Mucosa of descending colon (tissue), 3 donors: ENCODE results near the gene C1orf141. TPM values are rescaled to one million over a fixed set of nuclear protein-coding genes. Genes with fewer than 3 reads are reported as not detected.

Source experiments
- ATAC-seq: fragments of 200-7000 bp; cut with Tn5 transposase; one replicate; pipeline ENCODE4 v1.9.1; 2020; ENCODE audit warnings: mild to moderate bottlenecking, moderate library complexity
- DNase-seq, 3 donors: peaks; one replicate each; pipeline ENCODE4 v3.0.0-alpha.2; 2020
- H3K36me3 ChIP-seq: fragments of 200-600 bp; one replicate; pipeline ENCODE4 v1.8.0; 2021; ENCODE audit warnings: low read depth, mild to moderate bottlenecking
- H3K4me1 ChIP-seq: fragments of 200-600 bp; one replicate; pipeline ENCODE4 v1.8.0; 2021; ENCODE audit warnings: low read depth, mild to moderate bottlenecking
- H3K4me3 ChIP-seq: fragments of 200-600 bp; one replicate; pipeline ENCODE4 v1.8.0; 2021; ENCODE audit warnings: mild to moderate bottlenecking
- H3K9me3 ChIP-seq: fragments of 200-600 bp; one replicate; pipeline ENCODE4 v1.8.0; 2021; ENCODE audit warnings: mild to moderate bottlenecking
- intact Hi-C, 2 donors: fragments of 100-400 bp; cut with DNase I in 1 of 2; cut with micrococcal nuclease in 1 of 2; formaldehyde crosslinking; loops; one replicate each; pipeline versions ENCODE4 v1.11.0 to v1.11.1; 2022; cut with DNase I, micrococcal nuclease
- long read RNA-seq, 2 donors: library from polyadenylated mRNA; unstranded; transcript quantifications; one replicate each; pipeline ENCODE4 v2.0.0, GENCODE V29; 2019 to 2021
- total RNA-seq, 3 donors: library from RNA; stranded (reverse); fragmentation: NEBNext Ultra II Directional in 2 of 3; extraction: Animal tissue kit (Norgen Biotek cat#: 25700) in 2 of 3; gene quantifications; one replicate each; pipeline versions ENCODE4 v1.2.1 to v1.2.4, GENCODE V29; 2021 to 2023
- TF ChIP-seq, protein P1 (sequence below): fragments of 200-600 bp; IDR thresholded peaks from one replicate; pipeline ENCODE4 v1.8.0; 2022; ENCODE audit warnings: antibody characterized with exemption, mild to moderate bottlenecking
- donor health status: DM: no; HTN: no; CAD: no; lungs with moderate emphysema.
- donor health status: DM: no; HTN: no; CAD: no.
- donor health status: DM: no; HTN: yes; CAD: no.

Gene C1orf141
- not detected for total RNA-seq
- long read RNA-seq, donor 1, partial matches to known transcripts, result 0 of 1 reads
- long read RNA-seq, donor 1, other reads (novel, unspliced or antisense), result 1 of 1 reads
- long read RNA-seq, donor 2, result 0 reads

DNA sequence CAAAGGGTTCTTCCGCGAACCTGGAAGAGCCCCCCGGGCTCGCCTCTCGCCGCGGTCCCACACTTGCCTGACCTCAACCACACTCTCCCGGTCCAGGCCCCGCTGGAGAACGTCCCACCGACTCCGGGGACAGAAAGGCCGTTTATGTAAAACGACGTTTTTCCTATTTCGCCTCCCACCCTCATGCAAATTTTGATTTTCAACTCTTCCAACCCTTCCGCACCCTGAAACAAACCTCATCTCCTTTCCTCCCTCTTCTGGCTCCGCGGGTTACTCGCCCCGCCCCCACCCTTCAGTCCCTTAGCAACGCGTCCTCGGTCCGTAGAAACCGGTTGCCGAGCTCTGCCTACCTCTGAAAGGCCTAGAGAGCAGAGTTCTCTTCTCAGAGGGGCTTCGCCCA lies at the start of gene C1orf141:
TSS of gene C1orf141 (minus strand) at position 276 of the 400 bp plus-strand sequence. CDS start 7,730 bp downstream, outside the sequence.
- Histone ChIP-seq H3K9me3 (no peaks in the 10 kb centered on the region), H3K4me1 (peaks cover 26% of the 10 kb centered on the region), H3K4me3 (no peak within 1 kb of the TSS), H3K36me3 (no peaks in the 10 kb centered on the region)
- intact Hi-C loops, result no loop called here
- no peak for ATAC-seq
- TF ChIP-seq, protein P1, sequence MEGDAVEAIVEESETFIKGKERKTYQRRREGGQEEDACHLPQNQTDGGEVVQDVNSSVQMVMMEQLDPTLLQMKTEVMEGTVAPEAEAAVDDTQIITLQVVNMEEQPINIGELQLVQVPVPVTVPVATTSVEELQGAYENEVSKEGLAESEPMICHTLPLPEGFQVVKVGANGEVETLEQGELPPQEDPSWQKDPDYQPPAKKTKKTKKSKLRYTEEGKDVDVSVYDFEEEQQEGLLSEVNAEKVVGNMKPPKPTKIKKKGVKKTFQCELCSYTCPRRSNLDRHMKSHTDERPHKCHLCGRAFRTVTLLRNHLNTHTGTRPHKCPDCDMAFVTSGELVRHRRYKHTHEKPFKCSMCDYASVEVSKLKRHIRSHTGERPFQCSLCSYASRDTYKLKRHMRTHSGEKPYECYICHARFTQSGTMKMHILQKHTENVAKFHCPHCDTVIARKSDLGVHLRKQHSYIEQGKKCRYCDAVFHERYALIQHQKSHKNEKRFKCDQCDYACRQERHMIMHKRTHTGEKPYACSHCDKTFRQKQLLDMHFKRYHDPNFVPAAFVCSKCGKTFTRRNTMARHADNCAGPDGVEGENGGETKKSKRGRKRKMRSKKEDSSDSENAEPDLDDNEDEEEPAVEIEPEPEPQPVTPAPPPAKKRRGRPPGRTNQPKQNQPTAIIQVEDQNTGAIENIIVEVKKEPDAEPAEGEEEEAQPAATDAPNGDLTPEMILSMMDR, result no peak
- DNase-seq, result peak in 1 of 3 donors; percentile 33

DNA sequence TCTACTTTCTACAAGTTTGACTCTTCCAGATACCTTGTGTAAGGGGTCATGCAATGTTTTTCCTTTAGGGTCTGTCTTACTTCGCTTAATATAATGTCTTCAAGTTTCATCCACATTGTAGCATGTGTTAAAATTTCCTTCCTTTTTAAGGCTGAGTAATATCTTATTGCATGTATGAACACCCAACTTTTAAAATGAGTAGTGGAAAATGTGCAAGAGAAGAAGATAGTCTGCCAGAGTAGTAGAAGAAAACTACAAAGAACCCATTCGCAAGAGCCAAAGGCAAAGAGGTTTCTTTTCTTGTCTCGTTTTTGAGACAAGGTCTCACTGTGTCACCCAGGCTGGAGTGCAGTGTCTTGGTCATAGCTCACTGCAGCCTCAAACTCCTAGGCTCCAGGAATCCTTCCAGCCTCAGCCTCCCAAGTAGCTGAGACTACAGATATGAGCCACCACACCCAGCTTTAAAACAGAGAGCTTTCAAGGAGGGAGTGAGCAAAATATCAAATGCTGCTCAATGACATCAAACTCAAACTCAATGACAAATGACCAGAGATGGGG lies 40.8 kb upstream of the C1orf141 start:
- TF ChIP-seq, protein P1, result no peak
- no peaks in the 10 kb centered on the region for H3K9me3 ChIP-seq
- no peaks in the 10 kb centered on the region for H3K36me3 ChIP-seq
- no peak overlapping the region for H3K4me3 ChIP-seq
- intact Hi-C loops, result no loop called here
- ATAC-seq (no peak), DNase-seq (no peak)
- H3K4me1 ChIP-seq, result no peaks in the 10 kb centered on the region

DNA sequence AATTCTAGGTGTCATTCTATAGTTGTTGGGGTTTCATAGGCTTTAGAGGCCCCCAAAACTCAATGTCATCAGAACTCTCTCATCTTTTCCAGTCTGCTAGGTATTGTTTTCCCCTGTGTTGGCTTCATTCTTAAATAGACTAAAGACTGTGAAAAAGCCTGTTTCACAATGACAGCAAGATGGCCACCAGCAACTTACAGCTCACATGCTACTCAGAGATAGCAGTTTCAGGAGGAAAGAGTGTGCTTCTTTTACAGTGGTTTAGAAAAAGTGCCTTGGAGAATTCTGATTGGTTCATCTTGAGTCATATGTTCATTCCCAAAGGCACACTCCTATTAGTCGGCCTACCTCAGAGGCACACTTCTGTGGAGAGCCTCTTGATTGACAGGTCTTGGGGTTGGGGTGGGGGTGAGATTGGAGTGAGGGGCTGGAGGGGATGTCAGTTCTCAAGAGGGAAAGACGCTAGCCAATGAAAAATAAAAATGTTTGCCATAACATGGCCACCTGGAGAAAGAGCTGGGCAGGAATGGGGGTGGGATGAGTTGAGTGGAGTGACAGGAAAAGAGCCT lies 40.0 kb upstream of the C1orf141 start:
- Histone ChIP-seq H3K4me1 (no peaks in the 10 kb centered on the region), H3K36me3 (no peaks in the 10 kb centered on the region), H3K4me3 (no peak overlapping the region), H3K9me3 (no peaks in the 10 kb centered on the region)
- TF ChIP-seq, protein P1, result no peak
- intact Hi-C loops, result no loop called here
- no peak for ATAC-seq
- DNase-seq, result no peak

DNA sequence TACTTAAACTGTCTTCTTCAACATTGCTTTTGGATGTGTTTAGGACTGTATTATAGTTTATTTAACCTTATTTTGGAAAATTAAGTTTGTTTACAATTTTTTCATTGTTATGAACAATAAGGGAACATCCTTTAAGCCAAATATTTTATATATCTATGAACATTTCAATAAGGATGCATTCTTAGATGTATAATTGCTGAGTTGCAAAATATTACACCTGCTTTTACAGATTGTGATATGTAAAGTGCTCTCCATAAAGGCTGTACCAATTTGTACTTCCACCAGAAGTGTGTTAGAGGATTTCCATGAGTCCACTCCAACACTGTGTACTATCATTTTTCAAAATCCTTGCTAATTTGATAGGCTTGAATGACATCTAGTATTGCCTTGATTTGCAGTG lies 39.2 kb upstream of the C1orf141 start:
- no peaks in the 10 kb centered on the region for H3K36me3 ChIP-seq
- DNase-seq, result no peak
- no peak overlapping the region for H3K4me3 ChIP-seq
- no peaks in the 10 kb centered on the region for H3K4me1 ChIP-seq
- ATAC-seq, result no peak
- intact Hi-C loops, result no loop called here
- TF ChIP-seq, protein P1, result no peak
- H3K9me3 ChIP-seq, result no peaks in the 10 kb centered on the region

DNA sequence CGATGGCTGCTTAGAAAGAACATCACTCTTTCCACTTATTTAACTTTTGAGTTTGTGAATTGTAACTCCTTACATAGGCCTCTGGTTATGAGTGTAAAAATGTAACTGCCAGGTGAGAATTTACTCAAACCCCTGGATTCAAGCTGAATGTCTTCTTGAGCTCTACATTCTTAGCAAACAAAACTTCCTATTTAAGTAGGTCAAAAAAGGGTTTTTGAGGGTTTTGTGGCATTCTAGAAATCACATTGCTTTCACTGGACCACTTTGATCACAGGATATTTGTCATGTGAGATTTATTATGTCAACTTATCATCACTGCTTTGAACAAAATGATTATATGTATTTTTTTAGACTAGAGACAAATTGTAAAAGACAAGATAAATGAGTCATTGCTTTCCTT lies 37.2 kb upstream of the C1orf141 start:
- intact Hi-C loops, result no loop called here
- H3K4me3 ChIP-seq, result no peak overlapping the region
- DNase-seq (no peak), ATAC-seq (no peak)
- no peaks in the 10 kb centered on the region for H3K36me3 ChIP-seq
- no peaks in the 10 kb centered on the region for H3K4me1 ChIP-seq
- TF ChIP-seq, protein P1, result no peak
- no peaks in the 10 kb centered on the region for H3K9me3 ChIP-seq
